Measurements from ENCODE around the gene EPGN.

DNA sequence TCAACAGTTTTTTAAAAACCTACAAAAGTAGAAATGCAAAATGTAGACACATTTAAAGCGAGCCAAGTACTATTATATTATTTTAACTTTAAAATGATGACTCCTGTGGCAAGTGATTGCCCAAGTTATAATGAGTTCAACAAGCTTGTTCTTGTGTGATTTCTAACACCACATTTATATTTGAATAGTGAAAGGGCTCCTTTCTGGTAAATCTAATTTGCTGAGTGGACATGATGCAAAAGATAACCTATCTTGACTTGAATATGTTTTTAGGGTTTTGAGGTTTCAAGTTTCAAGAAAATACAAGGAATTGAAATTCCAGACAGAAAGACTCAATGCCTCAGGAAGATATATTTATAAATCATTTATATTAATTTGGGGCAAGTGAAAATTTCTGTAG is 1.1 kb upstream of the EPGN start:
- TF ChIP-seq POLR2A (IDR thresholded peaks at IDR 0.05) (no peak), EP300 (IDR thresholded peaks at IDR 0.05) (no peak)
- TF ChIP-seq, protein P1, sequence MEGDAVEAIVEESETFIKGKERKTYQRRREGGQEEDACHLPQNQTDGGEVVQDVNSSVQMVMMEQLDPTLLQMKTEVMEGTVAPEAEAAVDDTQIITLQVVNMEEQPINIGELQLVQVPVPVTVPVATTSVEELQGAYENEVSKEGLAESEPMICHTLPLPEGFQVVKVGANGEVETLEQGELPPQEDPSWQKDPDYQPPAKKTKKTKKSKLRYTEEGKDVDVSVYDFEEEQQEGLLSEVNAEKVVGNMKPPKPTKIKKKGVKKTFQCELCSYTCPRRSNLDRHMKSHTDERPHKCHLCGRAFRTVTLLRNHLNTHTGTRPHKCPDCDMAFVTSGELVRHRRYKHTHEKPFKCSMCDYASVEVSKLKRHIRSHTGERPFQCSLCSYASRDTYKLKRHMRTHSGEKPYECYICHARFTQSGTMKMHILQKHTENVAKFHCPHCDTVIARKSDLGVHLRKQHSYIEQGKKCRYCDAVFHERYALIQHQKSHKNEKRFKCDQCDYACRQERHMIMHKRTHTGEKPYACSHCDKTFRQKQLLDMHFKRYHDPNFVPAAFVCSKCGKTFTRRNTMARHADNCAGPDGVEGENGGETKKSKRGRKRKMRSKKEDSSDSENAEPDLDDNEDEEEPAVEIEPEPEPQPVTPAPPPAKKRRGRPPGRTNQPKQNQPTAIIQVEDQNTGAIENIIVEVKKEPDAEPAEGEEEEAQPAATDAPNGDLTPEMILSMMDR (IDR thresholded peaks at IDR 0.05): no peak
